H1 (cell line): ENCODE data around the gene MIEN1. TPM values are rescaled to one million over a fixed set of nuclear protein-coding genes. Genes with fewer than 3 reads are reported as not detected.

ENCODE experiments used
- ATF2 ChIP-seq: IDR thresholded peaks from 2 replicates; pipeline ENCODE4 v1.6.1; 2012; ENCODE audit warnings: low read length, inconsistent platforms
- EP300 ChIP-seq, 2 experiments: IDR thresholded peaks; 1 replicate in 1 of 2; 2 replicates in 1 of 2; pipeline ENCODE4 v1.6.1; 2011 to 2012; ENCODE audit warnings: low read depth in 2 of 2, low read length in 2 of 2, mild to moderate bottlenecking in 2 of 2, borderline replicate concordance in 1 of 2, inconsistent platforms in 1 of 2, moderate library complexity in 1 of 2
- GABPA ChIP-seq: IDR thresholded peaks from 2 replicates; pipeline ENCODE4 v1.6.1; 2011; ENCODE audit warnings: mild to moderate bottlenecking, low read length, moderate library complexity, borderline replicate concordance; ENCODE audit not compliant: insufficient read depth
- HDAC6 ChIP-seq: IDR thresholded peaks from one replicate; pipeline ENCODE4 v1.7.1; 2012; ENCODE audit warnings: low read depth, mild to moderate bottlenecking, inconsistent platforms, low read length, moderate library complexity
- NRF1 ChIP-seq: IDR thresholded peaks from 2 replicates; pipeline ENCODE4 v1.6.1; 2011; ENCODE audit warnings: mild to moderate bottlenecking, low read depth, low read length, improper control_type of control experiment
- POU5F1 ChIP-seq: IDR thresholded peaks from 2 replicates; pipeline ENCODE4 v1.6.1; 2011; ENCODE audit warnings: low read depth, mild to moderate bottlenecking, low read length, moderate library complexity
- SP1 ChIP-seq: IDR thresholded peaks from 2 replicates; pipeline ENCODE4 v1.6.1; 2011; ENCODE audit warnings: low read depth, low read length
- SRF ChIP-seq: IDR thresholded peaks from 2 replicates; pipeline ENCODE4 v1.6.1; 2011; ENCODE audit warnings: mild to moderate bottlenecking, low read depth, low read length, moderate library complexity
- TAF7 ChIP-seq: optimal IDR thresholded peaks from 2 replicates; pipeline ENCODE3; 2011; ENCODE audit warnings: low read depth, mild to moderate bottlenecking, inconsistent platforms, low read length, moderate library complexity, borderline replicate concordance
- polyA plus RNA-seq, 7 experiments: library from polyadenylated mRNA; depleted of rRNA in 3 of 7; stranded (reverse) in 5 of 7; unstranded in 2 of 7; fragments of >200 nt in 5 of 7; fragments of 200-250 nt in 2 of 7; gene quantifications; 1 replicate in 5 of 7; 2 replicates in 1 of 7; 4 replicates in 1 of 7; pipeline versions ENCODE4 v1.2.1 to v1.2.3, GENCODE V29; 2011 to 2013; ENCODE audit warnings: missing spikeins in 2 of 7, mixed read lengths in 2 of 7
- total RNA-seq: library from RNA; stranded (reverse); fragmentation: NEBNext Ultra II Directional; extraction: Animal tissue kit (Norgen Biotek cat#: 25700); gene quantifications from 2 replicates; pipeline ENCODE4 v1.2.1, GENCODE V29; 2021
- TF ChIP-seq, protein P1 (sequence below): fragments of 300-600 bp; sonication (generic); IDR thresholded peaks from 2 replicates; pipeline ENCODE4 v1.7.1; 2012; ENCODE audit warnings: low read length, moderate library complexity, mild to moderate bottlenecking, inconsistent platforms; ENCODE audit not compliant: insufficient replicate concordance

MIEN1 gene
- total and polyA plus RNA-seq, 2 of the 8 experiments (the other 6 are each of a cell fraction or from before 2014, with no cell fraction given), result 29.6 to 54.9 TPM

DNA sequence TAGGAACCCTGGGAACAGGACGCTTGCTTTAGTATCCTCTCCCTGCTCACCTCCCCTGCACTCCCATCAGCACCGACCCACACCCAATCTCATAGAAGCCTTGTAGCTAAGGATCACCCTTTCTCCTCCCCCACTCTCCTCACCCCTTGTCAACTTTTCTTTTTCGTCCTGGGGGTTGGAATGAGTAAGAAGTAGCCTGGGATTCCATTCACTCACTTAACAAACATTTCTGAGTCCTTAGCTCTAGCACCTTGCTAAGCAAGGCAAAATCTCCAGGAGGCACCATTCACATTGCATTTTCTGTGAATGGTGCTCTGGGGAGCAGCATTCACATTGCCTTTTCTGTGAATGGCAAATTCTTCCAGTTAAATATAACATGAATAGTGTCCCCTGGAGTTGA is 41.4 kb downstream of the MIEN1 start (continued):
- TF ChIP-seq TAF7 (peak; percentile 23), POU5F1 (no peak), NRF1 (no peak), GABPA (no peak), ATF2 (peak; percentile 51; the same call in 1 of the 2 replicates), HDAC6 (no peak), EP300 (IDR thresholded peaks at IDR 0.05; ENCODE audit: borderline replicate concordance in 1 of 2, low read depth in 2 of 2, low read length in 2 of 2) (no peak), SRF (no peak), SP1 (peak; percentile 82)
- TF ChIP-seq, protein P1, sequence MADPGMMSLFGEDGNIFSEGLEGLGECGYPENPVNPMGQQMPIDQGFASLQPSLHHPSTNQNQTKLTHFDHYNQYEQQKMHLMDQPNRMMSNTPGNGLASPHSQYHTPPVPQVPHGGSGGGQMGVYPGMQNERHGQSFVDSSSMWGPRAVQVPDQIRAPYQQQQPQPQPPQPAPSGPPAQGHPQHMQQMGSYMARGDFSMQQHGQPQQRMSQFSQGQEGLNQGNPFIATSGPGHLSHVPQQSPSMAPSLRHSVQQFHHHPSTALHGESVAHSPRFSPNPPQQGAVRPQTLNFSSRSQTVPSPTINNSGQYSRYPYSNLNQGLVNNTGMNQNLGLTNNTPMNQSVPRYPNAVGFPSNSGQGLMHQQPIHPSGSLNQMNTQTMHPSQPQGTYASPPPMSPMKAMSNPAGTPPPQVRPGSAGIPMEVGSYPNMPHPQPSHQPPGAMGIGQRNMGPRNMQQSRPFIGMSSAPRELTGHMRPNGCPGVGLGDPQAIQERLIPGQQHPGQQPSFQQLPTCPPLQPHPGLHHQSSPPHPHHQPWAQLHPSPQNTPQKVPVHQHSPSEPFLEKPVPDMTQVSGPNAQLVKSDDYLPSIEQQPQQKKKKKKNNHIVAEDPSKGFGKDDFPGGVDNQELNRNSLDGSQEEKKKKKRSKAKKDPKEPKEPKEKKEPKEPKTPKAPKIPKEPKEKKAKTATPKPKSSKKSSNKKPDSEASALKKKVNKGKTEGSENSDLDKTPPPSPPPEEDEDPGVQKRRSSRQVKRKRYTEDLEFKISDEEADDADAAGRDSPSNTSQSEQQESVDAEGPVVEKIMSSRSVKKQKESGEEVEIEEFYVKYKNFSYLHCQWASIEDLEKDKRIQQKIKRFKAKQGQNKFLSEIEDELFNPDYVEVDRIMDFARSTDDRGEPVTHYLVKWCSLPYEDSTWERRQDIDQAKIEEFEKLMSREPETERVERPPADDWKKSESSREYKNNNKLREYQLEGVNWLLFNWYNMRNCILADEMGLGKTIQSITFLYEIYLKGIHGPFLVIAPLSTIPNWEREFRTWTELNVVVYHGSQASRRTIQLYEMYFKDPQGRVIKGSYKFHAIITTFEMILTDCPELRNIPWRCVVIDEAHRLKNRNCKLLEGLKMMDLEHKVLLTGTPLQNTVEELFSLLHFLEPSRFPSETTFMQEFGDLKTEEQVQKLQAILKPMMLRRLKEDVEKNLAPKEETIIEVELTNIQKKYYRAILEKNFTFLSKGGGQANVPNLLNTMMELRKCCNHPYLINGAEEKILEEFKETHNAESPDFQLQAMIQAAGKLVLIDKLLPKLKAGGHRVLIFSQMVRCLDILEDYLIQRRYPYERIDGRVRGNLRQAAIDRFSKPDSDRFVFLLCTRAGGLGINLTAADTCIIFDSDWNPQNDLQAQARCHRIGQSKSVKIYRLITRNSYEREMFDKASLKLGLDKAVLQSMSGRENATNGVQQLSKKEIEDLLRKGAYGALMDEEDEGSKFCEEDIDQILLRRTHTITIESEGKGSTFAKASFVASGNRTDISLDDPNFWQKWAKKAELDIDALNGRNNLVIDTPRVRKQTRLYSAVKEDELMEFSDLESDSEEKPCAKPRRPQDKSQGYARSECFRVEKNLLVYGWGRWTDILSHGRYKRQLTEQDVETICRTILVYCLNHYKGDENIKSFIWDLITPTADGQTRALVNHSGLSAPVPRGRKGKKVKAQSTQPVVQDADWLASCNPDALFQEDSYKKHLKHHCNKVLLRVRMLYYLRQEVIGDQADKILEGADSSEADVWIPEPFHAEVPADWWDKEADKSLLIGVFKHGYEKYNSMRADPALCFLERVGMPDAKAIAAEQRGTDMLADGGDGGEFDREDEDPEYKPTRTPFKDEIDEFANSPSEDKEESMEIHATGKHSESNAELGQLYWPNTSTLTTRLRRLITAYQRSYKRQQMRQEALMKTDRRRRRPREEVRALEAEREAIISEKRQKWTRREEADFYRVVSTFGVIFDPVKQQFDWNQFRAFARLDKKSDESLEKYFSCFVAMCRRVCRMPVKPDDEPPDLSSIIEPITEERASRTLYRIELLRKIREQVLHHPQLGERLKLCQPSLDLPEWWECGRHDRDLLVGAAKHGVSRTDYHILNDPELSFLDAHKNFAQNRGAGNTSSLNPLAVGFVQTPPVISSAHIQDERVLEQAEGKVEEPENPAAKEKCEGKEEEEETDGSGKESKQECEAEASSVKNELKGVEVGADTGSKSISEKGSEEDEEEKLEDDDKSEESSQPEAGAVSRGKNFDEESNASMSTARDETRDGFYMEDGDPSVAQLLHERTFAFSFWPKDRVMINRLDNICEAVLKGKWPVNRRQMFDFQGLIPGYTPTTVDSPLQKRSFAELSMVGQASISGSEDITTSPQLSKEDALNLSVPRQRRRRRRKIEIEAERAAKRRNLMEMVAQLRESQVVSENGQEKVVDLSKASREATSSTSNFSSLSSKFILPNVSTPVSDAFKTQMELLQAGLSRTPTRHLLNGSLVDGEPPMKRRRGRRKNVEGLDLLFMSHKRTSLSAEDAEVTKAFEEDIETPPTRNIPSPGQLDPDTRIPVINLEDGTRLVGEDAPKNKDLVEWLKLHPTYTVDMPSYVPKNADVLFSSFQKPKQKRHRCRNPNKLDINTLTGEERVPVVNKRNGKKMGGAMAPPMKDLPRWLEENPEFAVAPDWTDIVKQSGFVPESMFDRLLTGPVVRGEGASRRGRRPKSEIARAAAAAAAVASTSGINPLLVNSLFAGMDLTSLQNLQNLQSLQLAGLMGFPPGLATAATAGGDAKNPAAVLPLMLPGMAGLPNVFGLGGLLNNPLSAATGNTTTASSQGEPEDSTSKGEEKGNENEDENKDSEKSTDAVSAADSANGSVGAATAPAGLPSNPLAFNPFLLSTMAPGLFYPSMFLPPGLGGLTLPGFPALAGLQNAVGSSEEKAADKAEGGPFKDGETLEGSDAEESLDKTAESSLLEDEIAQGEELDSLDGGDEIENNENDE, result peak; percentile 88
